H9 (cell line): ENCODE measurements around the gene RILPL1. TPM values are rescaled to one million over a fixed set of nuclear protein-coding genes. Genes with fewer than 3 reads are reported as not detected.
"Not testable (repeated sequence)": the region's sequence is repeated elsewhere in the genome, so short reads cannot be mapped to it uniquely, and the experiment has no call there.

Experiments
- DNase-seq: peaks from one replicate; pipeline ENCODE4 v3.0.0-alpha.2; 2017
- H2AFZ ChIP-seq: one replicate; pipeline ENCODE4 v1.6.1; 2013; ENCODE audit warnings: mild to moderate bottlenecking, low read length, control low read depth, moderate library complexity
- H2AK5ac ChIP-seq: 2 replicates; pipeline ENCODE4 v1.6.1; 2013; ENCODE audit warnings: low read length, control low read depth, mixed read lengths; ENCODE audit not compliant: insufficient read length
- H2BK120ac ChIP-seq: one replicate; pipeline ENCODE4 v1.6.1; 2013; ENCODE audit warnings: low read depth, mild to moderate bottlenecking, low read length, control low read depth, inconsistent platforms; ENCODE audit not compliant: poor library complexity, severe bottlenecking
- H2BK12ac ChIP-seq: 2 replicates; pipeline ENCODE4 v1.6.1; 2013; ENCODE audit warnings: low read length, control low read depth, mixed read lengths, low read depth; ENCODE audit not compliant: insufficient read length
- H2BK15ac ChIP-seq: 2 replicates; pipeline ENCODE4 v1.6.1; 2013; ENCODE audit warnings: low read depth, low read length, control low read depth
- H2BK20ac ChIP-seq: one replicate; pipeline ENCODE4 v1.6.1; 2013; ENCODE audit warnings: low read depth, mild to moderate bottlenecking, low read length, control low read depth, inconsistent platforms; ENCODE audit not compliant: poor library complexity, severe bottlenecking
- H2BK5ac ChIP-seq: 2 replicates; pipeline ENCODE4 v1.6.1; 2013; ENCODE audit warnings: low read length, control low read depth, mixed read lengths; ENCODE audit not compliant: insufficient read length
- H3K14ac ChIP-seq: 2 replicates; pipeline ENCODE4 v1.6.1; 2013; ENCODE audit warnings: low read length, control low read depth; ENCODE audit not compliant: insufficient read depth
- H3K18ac ChIP-seq: 2 replicates; pipeline ENCODE4 v1.6.1; 2013; ENCODE audit warnings: low read depth, mild to moderate bottlenecking, mixed read lengths, low read length, control low read depth; ENCODE audit not compliant: insufficient read length
- H3K23ac ChIP-seq: 2 replicates; pipeline ENCODE4 v1.6.1; 2013; ENCODE audit warnings: low read length, control low read depth, mixed read lengths, low read depth; ENCODE audit not compliant: insufficient read length
- H3K23me2 ChIP-seq: 2 replicates; pipeline ENCODE4 v1.6.1; 2013; ENCODE audit warnings: low read depth, mild to moderate bottlenecking, mixed read lengths, low read length, control low read depth; ENCODE audit not compliant: insufficient read length, poor library complexity, severe bottlenecking
- H3K27ac ChIP-seq: 2 replicates; pipeline ENCODE4 v1.5.1; 2013; ENCODE audit warnings: low read length, control low read depth, mixed read lengths, low read depth; ENCODE audit not compliant: insufficient read length
- H3K27me3 ChIP-seq: 2 replicates; pipeline ENCODE4 v1.6.1; 2013; ENCODE audit warnings: low read length, control low read depth, inconsistent platforms; ENCODE audit not compliant: insufficient read depth
- H3K4ac ChIP-seq: 2 replicates; pipeline ENCODE4 v1.6.1; 2013; ENCODE audit warnings: low read depth, mild to moderate bottlenecking, control low read depth, inconsistent platforms, low read length, moderate library complexity
- H3K4me1 ChIP-seq: 2 replicates; pipeline ENCODE4 v1.6.1; 2013; ENCODE audit warnings: low read length, control low read depth, inconsistent platforms; ENCODE audit not compliant: insufficient read depth
- H3K4me2 ChIP-seq: 2 replicates; pipeline ENCODE4 v1.6.1; 2013; ENCODE audit warnings: low read length, control low read depth, mixed read lengths; ENCODE audit not compliant: insufficient read length, insufficient read depth
- H3K56ac ChIP-seq: 2 replicates; pipeline ENCODE4 v1.6.1; 2013; ENCODE audit warnings: low read depth, mild to moderate bottlenecking, mixed read lengths, low read length, control low read depth; ENCODE audit not compliant: insufficient read length
- H3K79me1 ChIP-seq: 2 replicates; pipeline ENCODE4 v1.6.1; 2013; ENCODE audit warnings: low read depth, mild to moderate bottlenecking, moderate library complexity, low read length, control low read depth, inconsistent platforms; ENCODE audit not compliant: insufficient read depth, poor library complexity, severe bottlenecking
- H3K79me2 ChIP-seq: 2 replicates; pipeline ENCODE4 v1.6.1; 2013; ENCODE audit warnings: low read length, control low read depth, inconsistent platforms; ENCODE audit not compliant: insufficient read depth
- H3K9ac ChIP-seq: 2 replicates; pipeline ENCODE4 v1.6.1; 2013; ENCODE audit warnings: low read length, control low read depth, mixed read lengths; ENCODE audit not compliant: insufficient read length; ENCODE audit errors: extremely low read depth
- H3K9me3 ChIP-seq: one replicate; pipeline ENCODE4 v1.6.1; 2013; ENCODE audit warnings: low read depth, low read length, inconsistent platforms; ENCODE audit not compliant: control insufficient read depth
- H3T11ph ChIP-seq: one replicate; pipeline ENCODE4 v1.6.1; 2013; ENCODE audit warnings: mild to moderate bottlenecking, low read length, control low read depth, inconsistent platforms
- H4K20me1 ChIP-seq: one replicate; pipeline ENCODE4 v1.6.1; 2013; ENCODE audit not compliant: control insufficient read depth, insufficient read length, insufficient read depth
- H4K5ac ChIP-seq: 2 replicates; pipeline ENCODE4 v1.6.1; 2013; ENCODE audit warnings: low read depth, mild to moderate bottlenecking, mixed read lengths, low read length, control low read depth; ENCODE audit not compliant: insufficient read length
- H4K8ac ChIP-seq: replicated peaks from 2 replicates; pipeline ENCODE4 v1.6.1; 2013; ENCODE audit warnings: low read length, control low read depth, mixed read lengths, low read depth; ENCODE audit not compliant: insufficient read length
- H4K91ac ChIP-seq: 2 replicates; pipeline ENCODE4 v1.6.1; 2013; ENCODE audit warnings: low read depth, mild to moderate bottlenecking, moderate library complexity, mixed read lengths, low read length, control low read depth; ENCODE audit not compliant: insufficient read length
- H3K27ac Mint-ChIP-seq, 3 experiments: 2 replicates in 2 of 3; 3 replicates in 1 of 3; pipeline ENCODE4 v1.8.0; 2020 to 2021; ENCODE audit warnings: mixed read lengths in 3 of 3, mild to moderate bottlenecking in 1 of 3, moderate library complexity in 1 of 3
- H3K27me3 Mint-ChIP-seq: 2 replicates; pipeline ENCODE4 v1.8.0; 2021; ENCODE audit warnings: low read depth, mild to moderate bottlenecking, moderate library complexity, mixed read lengths
- H3K36me3 Mint-ChIP-seq, 3 experiments: 2 replicates in 2 of 3; 3 replicates in 1 of 3; pipeline ENCODE4 v1.8.0; 2020 to 2021; ENCODE audit warnings: low read depth in 3 of 3, mixed read lengths in 3 of 3; ENCODE audit not compliant: insufficient read depth in 1 of 3
- H3K4me1 Mint-ChIP-seq, 2 experiments: 2 replicates each; pipeline ENCODE4 v1.8.0; 2020; ENCODE audit warnings: mixed read lengths in 2 of 2
- H3K4me3 Mint-ChIP-seq, 2 experiments: 2 replicates in 1 of 2; 3 replicates in 1 of 2; pipeline ENCODE4 v1.8.0; 2020 to 2021; ENCODE audit warnings: mild to moderate bottlenecking in 2 of 2, mixed read lengths in 2 of 2, moderate library complexity in 1 of 2
- H3K9me3 Mint-ChIP-seq, 2 experiments: 2 replicates in 1 of 2; 3 replicates in 1 of 2; pipeline ENCODE4 v1.8.0; 2020; ENCODE audit warnings: mild to moderate bottlenecking in 2 of 2, mixed read lengths in 2 of 2, moderate library complexity in 1 of 2
- WGBS: extraction: QIAGEN DNeasy Blood & Tissue Kit; methylation state at CpG from one replicate; pipeline ENCODE4 v1.1.7; 2013; ENCODE audit warnings: missing lambda C conversion rate, low lambda C conversion rate, mixed read lengths; ENCODE audit not compliant: insufficient read length; ENCODE audit errors: extremely low coverage; 5-methylcytosine and 5-hydroxymethylcytosine counted together
- total RNA-seq: library from RNA; stranded (reverse); gene quantifications from 2 replicates; pipeline ENCODE4 v1.2.1, GENCODE V29; 2021
- TF ChIP-seq, protein P1 (sequence below): fragments of 200-600 bp; sonication (generic); conservative IDR thresholded peaks from 3 replicates; pipeline ENCODE4 v1.8.0; 2021; ENCODE audit warnings: antibody characterized with exemption, mild to moderate bottlenecking

The RILPL1 gene
- total RNA-seq, 1 experiment from 2014 or later, result 8.1 TPM

GRCh38 chr12:123482876-123483275, 50.6 kb downstream of the RILPL1 start:
- no peak overlapping the region for H3T11ph ChIP-seq
- WGBS, result no CpG with 5 or more reads among the region's 6 CpGs

GRCh38 chr12:123481251-123481650, 52.3 kb downstream of the RILPL1 start:
- H3K27ac Mint-ChIP-seq, H3T11ph ChIP-seq, H3K18ac ChIP-seq, H2BK5ac ChIP-seq, H3K14ac ChIP-seq, H4K91ac ChIP-seq, H3K23me2 ChIP-seq, H3K27me3 ChIP-seq, H2AFZ ChIP-seq, H3K79me1 ChIP-seq, H3K9ac ChIP-seq, H4K5ac ChIP-seq, H2AK5ac ChIP-seq, H4K8ac ChIP-seq, H3K4ac ChIP-seq, H3K23ac ChIP-seq, H2BK120ac ChIP-seq, H3K79me2 ChIP-seq, H3K9me3 Mint-ChIP-seq, H3K56ac ChIP-seq, H3K4me3 Mint-ChIP-seq, H3K4me2 ChIP-seq, H2BK20ac ChIP-seq, H2BK12ac ChIP-seq, H2BK15ac ChIP-seq, DNase-seq, H3K4me1 Mint-ChIP-seq, H3K27ac ChIP-seq, H3K27me3 Mint-ChIP-seq, H3K9me3 ChIP-seq, H3K4me1 ChIP-seq, H4K20me1 ChIP-seq: not testable (repeated sequence)
- WGBS, result no CpG with 5 or more reads among the region's 5 CpGs
- peaks cover 2 to 15% (median 3%) of the 10 kb centered on the region in 3 experiments; a peak in 4 of 7 replicates for H3K36me3 Mint-ChIP-seq

More at GRCh38 chr12:123482876-123483275, 50.6 kb downstream of the RILPL1 start:
- Histone ChIP-seq H4K8ac (no peak overlapping the region), H3K4me1 (no peaks in the 10 kb centered on the region), H3K14ac (no peak overlapping the region), H3K4me2 (no peak overlapping the region), H3K23ac (no peak overlapping the region), H3K9me3 (no peaks in the 10 kb centered on the region), H2BK20ac (no peak overlapping the region), H2BK5ac (no peak overlapping the region), H3K23me2 (no peaks in the 10 kb centered on the region), H2BK120ac (no peak overlapping the region), H3K18ac (no peak overlapping the region), H4K5ac (no peak overlapping the region), H2AFZ (no peak overlapping the region), H3K9ac (no peak overlapping the region), H3K56ac (no peak overlapping the region), H4K20me1 (no peaks in the 10 kb centered on the region), H3K79me1 (no peaks in the 10 kb centered on the region), H4K91ac (no peak overlapping the region), H2BK15ac (no peak overlapping the region), H2BK12ac (no peak overlapping the region), H3K79me2 (no peaks in the 10 kb centered on the region), H2AK5ac (no peak overlapping the region), H3K27ac (no peak overlapping the region), H3K27me3 (no peaks in the 10 kb centered on the region), H3K4ac (no peak overlapping the region)
- TF ChIP-seq, protein P1, sequence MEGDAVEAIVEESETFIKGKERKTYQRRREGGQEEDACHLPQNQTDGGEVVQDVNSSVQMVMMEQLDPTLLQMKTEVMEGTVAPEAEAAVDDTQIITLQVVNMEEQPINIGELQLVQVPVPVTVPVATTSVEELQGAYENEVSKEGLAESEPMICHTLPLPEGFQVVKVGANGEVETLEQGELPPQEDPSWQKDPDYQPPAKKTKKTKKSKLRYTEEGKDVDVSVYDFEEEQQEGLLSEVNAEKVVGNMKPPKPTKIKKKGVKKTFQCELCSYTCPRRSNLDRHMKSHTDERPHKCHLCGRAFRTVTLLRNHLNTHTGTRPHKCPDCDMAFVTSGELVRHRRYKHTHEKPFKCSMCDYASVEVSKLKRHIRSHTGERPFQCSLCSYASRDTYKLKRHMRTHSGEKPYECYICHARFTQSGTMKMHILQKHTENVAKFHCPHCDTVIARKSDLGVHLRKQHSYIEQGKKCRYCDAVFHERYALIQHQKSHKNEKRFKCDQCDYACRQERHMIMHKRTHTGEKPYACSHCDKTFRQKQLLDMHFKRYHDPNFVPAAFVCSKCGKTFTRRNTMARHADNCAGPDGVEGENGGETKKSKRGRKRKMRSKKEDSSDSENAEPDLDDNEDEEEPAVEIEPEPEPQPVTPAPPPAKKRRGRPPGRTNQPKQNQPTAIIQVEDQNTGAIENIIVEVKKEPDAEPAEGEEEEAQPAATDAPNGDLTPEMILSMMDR, result no peak
- Mint-ChIP-seq H3K36me3 (peaks cover 0 to 9% (median 2%) of the 10 kb centered on the region in 3 experiments; a peak in 3 of 7 replicates), H3K4me1 (no peaks in the 10 kb centered on the region), H3K9me3 (no peaks in the 10 kb centered on the region), H3K27me3 (no peaks in the 10 kb centered on the region), H3K4me3 (no peak overlapping the region), H3K27ac (no peak overlapping the region)
- DNase-seq, result no peak
